ENCODE data around the gene GRIFIN.
A peak's percentile ranks its signal among the peaks of the same experiment; 100 is the strongest.

GRIFIN gene

GRCh38 chr7:2512179-2512661 is 36.0 kb upstream of the GRIFIN start:
- Histone ChIP-seq H4K20me1 (ENCODE audit: insufficient read depth, low read length) (no peaks in the 10 kb centered on the region), H3K79me2 (ENCODE audit: insufficient read depth, low read length) (no peaks in the 10 kb centered on the region), H3K9me3 (ENCODE audit: low read length) (no peaks in the 10 kb centered on the region), H3K4me1 (ENCODE audit: insufficient read depth, low read length, severe bottlenecking) (peaks cover 45% of the 10 kb centered on the region), H3K4me2 (ENCODE audit: low read length) (peak overlapping the region; percentile 57), H3K36me3 (ENCODE audit: insufficient read depth, low read length) (no peaks in the 10 kb centered on the region), H3K9ac (ENCODE audit: low read length) (peak overlapping the region; percentile 47; the same call in 1 of the 2 replicates), H3F3A (ENCODE audit: insufficient read depth, low read length) (no peaks in the 10 kb centered on the region), H3K9me2 (ENCODE audit: low read depth, low read length) (no peaks in the 10 kb centered on the region), H2AFZ (ENCODE audit: low read length) (no peak overlapping the region), H3K27ac (ENCODE audit: low read depth, low read length, poor library complexity, severe bottlenecking) (peak overlapping the region; percentile 89), H3K27me3 (ENCODE audit: insufficient read depth, low read length) (no peaks in the 10 kb centered on the region; the same call in 1 of the 2 replicates), H3K4me3 (ENCODE audit: low read depth, low read length, poor library complexity, severe bottlenecking) (peak overlapping the region; percentile 34)
- TF ChIP-seq EZH2 (IDR thresholded peaks at IDR 0.05; ENCODE audit: borderline replicate concordance, low read length) = no peak
- TF ChIP-seq CTCF (IDR thresholded peaks at IDR 0.05; ENCODE audit: low read length) = no peak

GRCh38 chr7:2511769-2512168 is 35.6 kb upstream of the GRIFIN start:
- H2AFZ ChIP-seq (ENCODE audit: low read length) = no peak overlapping the region; the same call in 1 of the 2 replicates
- H3K4me3 ChIP-seq (ENCODE audit: low read depth, low read length, poor library complexity, severe bottlenecking) = peak overlapping the region; percentile 34
- peak overlapping the region; percentile 47 for H3K9ac ChIP-seq (ENCODE audit: low read length)
- peaks cover 45% of the 10 kb centered on the region for H3K4me1 ChIP-seq (ENCODE audit: insufficient read depth, low read length, severe bottlenecking)
- H3K27ac ChIP-seq (ENCODE audit: low read depth, low read length, poor library complexity, severe bottlenecking) = peak overlapping the region; percentile 89
- H3F3A ChIP-seq (ENCODE audit: insufficient read depth, low read length) = no peaks in the 10 kb centered on the region
- H3K27me3 ChIP-seq (ENCODE audit: insufficient read depth, low read length) = no peaks in the 10 kb centered on the region; the same call in 1 of the 2 replicates
- H3K9me2 ChIP-seq (ENCODE audit: low read depth, low read length) = no peaks in the 10 kb centered on the region
- peak overlapping the region; percentile 57 for H3K4me2 ChIP-seq (ENCODE audit: low read length)
- H4K20me1 ChIP-seq (ENCODE audit: insufficient read depth, low read length) = no peaks in the 10 kb centered on the region
- no peaks in the 10 kb centered on the region for H3K79me2 ChIP-seq (ENCODE audit: insufficient read depth, low read length)
- no peaks in the 10 kb centered on the region for H3K36me3 ChIP-seq (ENCODE audit: insufficient read depth, low read length)
- TF ChIP-seq EZH2 (IDR thresholded peaks at IDR 0.05; ENCODE audit: borderline replicate concordance, low read length) = no peak
- TF ChIP-seq CTCF (IDR thresholded peaks at IDR 0.05; ENCODE audit: low read length) = no peak
- no peaks in the 10 kb centered on the region for H3K9me3 ChIP-seq (ENCODE audit: low read length)

GRCh38 chr7:2510909-2511768 is 34.9 kb upstream of the GRIFIN start:
- Histone ChIP-seq H3K27me3 (ENCODE audit: insufficient read depth, low read length) (no peaks in the 10 kb centered on the region; the same call in 1 of the 2 replicates), H3K4me3 (ENCODE audit: low read depth, low read length, poor library complexity, severe bottlenecking) (peak overlapping the region; percentile 34), H4K20me1 (ENCODE audit: insufficient read depth, low read length) (no peaks in the 10 kb centered on the region), H3K79me2 (ENCODE audit: insufficient read depth, low read length) (no peaks in the 10 kb centered on the region), H3K9me2 (ENCODE audit: low read depth, low read length) (no peaks in the 10 kb centered on the region), H3K36me3 (ENCODE audit: insufficient read depth, low read length) (no peaks in the 10 kb centered on the region), H3K4me2 (ENCODE audit: low read length) (peak overlapping the region; percentile 57), H3K27ac (ENCODE audit: low read depth, low read length, poor library complexity, severe bottlenecking) (peak overlapping the region; percentile 89), H3K9ac (ENCODE audit: low read length) (peak overlapping the region; percentile 47), H2AFZ (ENCODE audit: low read length) (no peak overlapping the region; the same call in 1 of the 2 replicates), H3F3A (ENCODE audit: insufficient read depth, low read length) (no peaks in the 10 kb centered on the region), H3K9me3 (ENCODE audit: low read length) (no peaks in the 10 kb centered on the region), H3K4me1 (ENCODE audit: insufficient read depth, low read length, severe bottlenecking) (peaks cover 45% of the 10 kb centered on the region)
- TF ChIP-seq CTCF (IDR thresholded peaks at IDR 0.05; ENCODE audit: low read length) = no peak
- no peak for TF ChIP-seq EZH2 (IDR thresholded peaks at IDR 0.05; ENCODE audit: borderline replicate concordance, low read length)
